AG09309 (cell line): ENCODE data around the gene RUNX2.

Experiments
- DNase-seq: peaks from one replicate; pipeline ENCODE4 v3.0.0-alpha.2; 2010; ENCODE audit warnings: low read depth
- H3K4me3 ChIP-seq: 2 replicates; pipeline ENCODE4 v1.5.1; 2011; ENCODE audit warnings: mild to moderate bottlenecking, low read depth, low read length, moderate library complexity; ENCODE audit not compliant: control insufficient read depth
- CTCF ChIP-seq: IDR thresholded peaks from 2 replicates; pipeline ENCODE4 v1.5.1; 2011; ENCODE audit warnings: mild to moderate bottlenecking, low read depth, low read length, inconsistent platforms; ENCODE audit not compliant: insufficient read depth, control insufficient read depth; ENCODE audit errors: missing control alignments

RUNX2 gene

GRCh38 chr6:45476341-45476740 lies 148.2 kb downstream of the RUNX2 start:
- no peak for TF ChIP-seq CTCF
- DNase-seq: no peak

GRCh38 chr6:45477278-45477677 lies 149.1 kb downstream of the RUNX2 start:
- H3K4me3 ChIP-seq: no peak overlapping the region
- DNase-seq: no peak
- no peak for TF ChIP-seq CTCF

More at GRCh38 chr6:45476341-45476740, 148.2 kb downstream of the RUNX2 start:
- H3K4me3 ChIP-seq: no peak overlapping the region

- no peak for TF ChIP-seq CTCF
- DNase-seq: no peak
- H3K4me3 ChIP-seq: no peak overlapping the region
Measured at GRCh38 chr6:45477790-45478189, 149.7 kb downstream of the RUNX2 start.

- DNase-seq: no peak
- TF ChIP-seq CTCF: no peak
Measured at GRCh38 chr6:45478240-45478639, 150.1 kb downstream of the RUNX2 start.

GRCh38 chr6:45479834-45480751 lies 152.0 kb downstream of the RUNX2 start:
- peak; percentile 78 for DNase-seq
- TF ChIP-seq CTCF: no peak
- no peak overlapping the region for H3K4me3 ChIP-seq

More at GRCh38 chr6:45478240-45478639, 150.1 kb downstream of the RUNX2 start:
- H3K4me3 ChIP-seq: no peak overlapping the region

- H3K4me3 ChIP-seq: no peak overlapping the region
- no peak for DNase-seq
- TF ChIP-seq CTCF: no peak
Measured at GRCh38 chr6:45480752-45481415, 152.8 kb downstream of the RUNX2 start.
